Gastrocnemius medialis (tissue), 4 donors: ENCODE data around the gene ADAMTS15.

Experiments used
- CTCF ChIP-seq, 5 experiments: fragments of 450-650 bp in 3 of 5; fragments of 200-600 bp in 2 of 5; sonication (generic) in 2 of 5; IDR thresholded peaks in 4 of 5; conservative IDR thresholded peaks in 1 of 5; 1 replicate in 4 of 5; 2 replicates in 1 of 5; pipeline ENCODE4 v1.5.1; 2016 to 2019; ENCODE audit warnings: antibody characterized with exemption in 5 of 5, mild to moderate bottlenecking in 3 of 5, moderate library complexity in 3 of 5
- POLR2A ChIP-seq, 2 donors: fragments of 450-650 bp; IDR thresholded peaks; one replicate each; pipeline ENCODE4 v1.6.1; 2017; ENCODE audit warnings: antibody characterized with exemption in 2 of 2, mild to moderate bottlenecking in 2 of 2, moderate library complexity in 2 of 2

DNA sequence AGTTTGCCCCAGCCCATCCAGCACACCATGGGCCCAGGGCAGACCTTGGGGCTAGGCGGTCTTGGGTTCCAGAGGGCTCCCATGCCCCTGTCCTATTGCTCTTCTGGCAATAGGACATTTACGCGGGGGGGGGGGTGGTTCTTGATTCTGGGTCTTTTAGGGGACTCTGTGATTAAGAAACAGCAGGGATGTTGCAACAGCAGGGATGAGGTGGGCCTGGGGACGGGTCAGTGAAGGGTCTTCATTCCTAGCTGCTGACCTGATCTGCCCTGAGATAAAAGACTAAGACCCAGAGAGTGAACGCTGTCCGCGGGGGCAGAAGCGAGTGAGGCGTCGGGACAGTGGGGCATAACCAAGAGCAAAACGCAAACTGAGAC, 418 bp upstream of the ADAMTS15 start:
- TF ChIP-seq CTCF (IDR thresholded peaks at IDR 0.05 in 4 of 5, conservative IDR thresholded peaks at IDR 0.05 in 1 of 5) (no peak), POLR2A (IDR thresholded peaks at IDR 0.05) (no peak)
